SU-DHL-6 (cell line): ENCODE results near the gene FGF5.

ENCODE experiments used
- CTCF ChIP-seq: fragments of 200-600 bp; sonication (generic); IDR thresholded peaks from one replicate; pipeline ENCODE4 v1.5.1; 2017; ENCODE audit warnings: antibody characterized with exemption, mild to moderate bottlenecking, low read length, moderate library complexity; ENCODE audit not compliant: insufficient read depth, poor library complexity, severe bottlenecking
- EZH2phosphoT487 ChIP-seq: fragments of 200-600 bp; sonication (generic), shearing (Covaris generic); conservative IDR thresholded peaks from 2 replicates; pipeline ENCODE4 v1.6.1; 2018; ENCODE audit warnings: mild to moderate bottlenecking, antibody characterized with exemption, low read length, moderate library complexity, mixed read lengths

- TF ChIP-seq EZH2phosphoT487 (no peak), CTCF (no peak)
Measured at GRCh38 chr4:80270321-80270720, 3.9 kb downstream of the FGF5 start.
